GM12878 (cell line): ENCODE data around the gene CREBBP. TPM values are rescaled to one million over a fixed set of nuclear protein-coding genes. Genes with fewer than 3 reads are reported as not detected.

ENCODE experiments used
- CEBPB ChIP-seq, 2 experiments: fragments of 150-350 bp in 1 of 2; IDR thresholded peaks; 2 replicates each; pipeline ENCODE4 v1.6.1; 2012 to 2014; ENCODE audit warnings: low read depth in 2 of 2, low read length in 2 of 2, borderline replicate concordance in 1 of 2, inconsistent platforms in 1 of 2
- EGR1 ChIP-seq, 2 experiments: IDR thresholded peaks; 1 replicate in 1 of 2; 2 replicates in 1 of 2; pipeline ENCODE4 v1.6.1; 2011 to 2012; ENCODE audit warnings: low read depth in 2 of 2, low read length in 2 of 2, borderline replicate concordance in 1 of 2, mild to moderate bottlenecking in 1 of 2, moderate library complexity in 1 of 2
- IRF4 ChIP-seq: IDR thresholded peaks from 2 replicates; pipeline ENCODE4 v1.6.1; 2011; ENCODE audit warnings: low read depth, low read length
- NBN ChIP-seq: fragments of 450-650 bp; IDR thresholded peaks from 2 replicates; pipeline ENCODE4 v1.6.1; 2016
- NFXL1 ChIP-seq: fragments of 450-650 bp; IDR thresholded peaks from 2 replicates; pipeline ENCODE4 v1.6.1; 2017; ENCODE audit warnings: antibody characterized with exemption, mild to moderate bottlenecking, borderline replicate concordance
- RCOR1 ChIP-seq: conservative IDR thresholded peaks from 2 replicates; pipeline ENCODE4 v1.6.1; 2012; ENCODE audit warnings: low read depth, low read length, improper control_type of control experiment
- SP1 ChIP-seq: IDR thresholded peaks from one replicate; pipeline ENCODE4 v1.6.1; 2011; ENCODE audit warnings: low read depth, low read length
- ZSCAN29 ChIP-seq: fragments of 450-650 bp; IDR thresholded peaks from 2 replicates; pipeline ENCODE4 v1.6.1; 2017; ENCODE audit warnings: mild to moderate bottlenecking, moderate library complexity
- polyA plus RNA-seq, 11 experiments: library from polyadenylated mRNA; depleted of rRNA in 4 of 11; unstranded in 6 of 11; stranded (reverse) in 5 of 11; fragments of >200 nt; fragmentation: Nextera tagmentation in 4 of 11; fragmentation: Illumina TruSeq in 1 of 11; extraction: Ambion mirVana in 4 of 11; extraction: Trizol in 1 of 11; gene quantifications; 1 replicate in 1 of 11; 2 replicates in 10 of 11; pipeline versions ENCODE4 v1.2.1 to v1.2.3, GENCODE V29; 2011 to 2016; ENCODE audit warnings: inconsistent platforms in 2 of 11, missing spikeins in 2 of 11, low read depth in 1 of 11
- total RNA-seq, 4 experiments: library from RNA; depleted of rRNA in 3 of 4; stranded (reverse); fragments of >200 nt in 3 of 4; fragmentation: Illumina TruSeq in 1 of 4; extraction: Trizol in 1 of 4; gene quantifications; 2 replicates each; pipeline versions ENCODE4 v1.2.1 to v1.2.3, GENCODE V29; 2013 to 2021
- TF ChIP-seq, protein P1 (sequence below): fragments of 450-650 bp; IDR thresholded peaks from 2 replicates; pipeline ENCODE4 v1.6.1; 2017; ENCODE audit warnings: low read depth, mild to moderate bottlenecking, moderate library complexity
- TF ChIP-seq, protein P2 (sequence below): fragments of 450-650 bp; IDR thresholded peaks from 2 replicates; pipeline ENCODE4 v1.6.1; 2017; ENCODE audit warnings: mild to moderate bottlenecking, moderate library complexity
- TF ChIP-seq, protein P3 (sequence below): fragments of 450-650 bp; IDR thresholded peaks from 2 replicates; pipeline ENCODE4 v1.6.1; 2017; ENCODE audit warnings: mild to moderate bottlenecking
- TF ChIP-seq, protein P4 (sequence below): fragments of 450-650 bp; IDR thresholded peaks from 2 replicates; pipeline ENCODE4 v1.6.1; 2016; ENCODE audit warnings: mild to moderate bottlenecking, moderate library complexity, borderline replicate concordance
- TF ChIP-seq, protein P5 (sequence below): fragments of 450-650 bp; IDR thresholded peaks from 2 replicates; pipeline ENCODE4 v1.6.1; 2017; ENCODE audit warnings: antibody characterized with exemption, mild to moderate bottlenecking, moderate library complexity

The CREBBP gene
- total and polyA plus RNA-seq, 10 of the 15 experiments (the other 5 are each of a cell fraction or from before 2014, with no cell fraction given) = 3.4 to 32.7 (median 7.9) TPM

- TF ChIP-seq, protein P1, sequence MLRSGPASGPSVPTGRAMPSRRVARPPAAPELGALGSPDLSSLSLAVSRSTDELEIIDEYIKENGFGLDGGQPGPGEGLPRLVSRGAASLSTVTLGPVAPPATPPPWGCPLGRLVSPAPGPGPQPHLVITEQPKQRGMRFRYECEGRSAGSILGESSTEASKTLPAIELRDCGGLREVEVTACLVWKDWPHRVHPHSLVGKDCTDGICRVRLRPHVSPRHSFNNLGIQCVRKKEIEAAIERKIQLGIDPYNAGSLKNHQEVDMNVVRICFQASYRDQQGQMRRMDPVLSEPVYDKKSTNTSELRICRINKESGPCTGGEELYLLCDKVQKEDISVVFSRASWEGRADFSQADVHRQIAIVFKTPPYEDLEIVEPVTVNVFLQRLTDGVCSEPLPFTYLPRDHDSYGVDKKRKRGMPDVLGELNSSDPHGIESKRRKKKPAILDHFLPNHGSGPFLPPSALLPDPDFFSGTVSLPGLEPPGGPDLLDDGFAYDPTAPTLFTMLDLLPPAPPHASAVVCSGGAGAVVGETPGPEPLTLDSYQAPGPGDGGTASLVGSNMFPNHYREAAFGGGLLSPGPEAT = peak; percentile 41; the same call in 1 of the 2 replicates
- TF ChIP-seq EGR1 (IDR thresholded peaks at IDR 0.05; ENCODE audit: borderline replicate concordance in 1 of 2, low read depth in 2 of 2, low read length in 2 of 2) = peak in 1 of 2 experiments; percentile 69; a peak in 1 of 3 replicates
- TF ChIP-seq NBN = peak; percentile 18; the same call in 1 of the 2 replicates
- peak; percentile 64 for TF ChIP-seq SP1
- no peak for TF ChIP-seq RCOR1
- 0 out of 2 replicates have a peak, but pooled peaks have one; percentile 27 for TF ChIP-seq ZSCAN29
- TF ChIP-seq, protein P2, sequence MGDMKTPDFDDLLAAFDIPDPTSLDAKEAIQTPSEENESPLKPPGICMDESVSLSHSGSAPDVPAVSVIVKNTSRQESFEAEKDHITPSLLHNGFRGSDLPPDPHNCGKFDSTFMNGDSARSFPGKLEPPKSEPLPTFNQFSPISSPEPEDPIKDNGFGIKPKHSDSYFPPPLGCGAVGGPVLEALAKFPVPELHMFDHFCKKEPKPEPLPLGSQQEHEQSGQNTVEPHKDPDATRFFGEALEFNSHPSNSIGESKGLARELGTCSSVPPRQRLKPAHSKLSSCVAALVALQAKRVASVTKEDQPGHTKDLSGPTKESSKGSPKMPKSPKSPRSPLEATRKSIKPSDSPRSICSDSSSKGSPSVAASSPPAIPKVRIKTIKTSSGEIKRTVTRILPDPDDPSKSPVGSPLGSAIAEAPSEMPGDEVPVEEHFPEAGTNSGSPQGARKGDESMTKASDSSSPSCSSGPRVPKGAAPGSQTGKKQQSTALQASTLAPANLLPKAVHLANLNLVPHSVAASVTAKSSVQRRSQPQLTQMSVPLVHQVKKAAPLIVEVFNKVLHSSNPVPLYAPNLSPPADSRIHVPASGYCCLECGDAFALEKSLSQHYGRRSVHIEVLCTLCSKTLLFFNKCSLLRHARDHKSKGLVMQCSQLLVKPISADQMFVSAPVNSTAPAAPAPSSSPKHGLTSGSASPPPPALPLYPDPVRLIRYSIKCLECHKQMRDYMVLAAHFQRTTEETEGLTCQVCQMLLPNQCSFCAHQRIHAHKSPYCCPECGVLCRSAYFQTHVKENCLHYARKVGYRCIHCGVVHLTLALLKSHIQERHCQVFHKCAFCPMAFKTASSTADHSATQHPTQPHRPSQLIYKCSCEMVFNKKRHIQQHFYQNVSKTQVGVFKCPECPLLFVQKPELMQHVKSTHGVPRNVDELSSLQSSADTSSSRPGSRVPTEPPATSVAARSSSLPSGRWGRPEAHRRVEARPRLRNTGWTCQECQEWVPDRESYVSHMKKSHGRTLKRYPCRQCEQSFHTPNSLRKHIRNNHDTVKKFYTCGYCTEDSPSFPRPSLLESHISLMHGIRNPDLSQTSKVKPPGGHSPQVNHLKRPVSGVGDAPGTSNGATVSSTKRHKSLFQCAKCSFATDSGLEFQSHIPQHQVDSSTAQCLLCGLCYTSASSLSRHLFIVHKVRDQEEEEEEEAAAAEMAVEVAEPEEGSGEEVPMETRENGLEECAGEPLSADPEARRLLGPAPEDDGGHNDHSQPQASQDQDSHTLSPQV = peak; percentile 56; the same call in 1 of the 2 replicates
- no peak for TF ChIP-seq CEBPB (IDR thresholded peaks at IDR 0.05; ENCODE audit: borderline replicate concordance in 1 of 2, low read depth in 2 of 2, low read length in 2 of 2)
- 0 out of 2 replicates have a peak, but pooled peaks have one; percentile 43 for TF ChIP-seq NFXL1
- TF ChIP-seq, protein P3, sequence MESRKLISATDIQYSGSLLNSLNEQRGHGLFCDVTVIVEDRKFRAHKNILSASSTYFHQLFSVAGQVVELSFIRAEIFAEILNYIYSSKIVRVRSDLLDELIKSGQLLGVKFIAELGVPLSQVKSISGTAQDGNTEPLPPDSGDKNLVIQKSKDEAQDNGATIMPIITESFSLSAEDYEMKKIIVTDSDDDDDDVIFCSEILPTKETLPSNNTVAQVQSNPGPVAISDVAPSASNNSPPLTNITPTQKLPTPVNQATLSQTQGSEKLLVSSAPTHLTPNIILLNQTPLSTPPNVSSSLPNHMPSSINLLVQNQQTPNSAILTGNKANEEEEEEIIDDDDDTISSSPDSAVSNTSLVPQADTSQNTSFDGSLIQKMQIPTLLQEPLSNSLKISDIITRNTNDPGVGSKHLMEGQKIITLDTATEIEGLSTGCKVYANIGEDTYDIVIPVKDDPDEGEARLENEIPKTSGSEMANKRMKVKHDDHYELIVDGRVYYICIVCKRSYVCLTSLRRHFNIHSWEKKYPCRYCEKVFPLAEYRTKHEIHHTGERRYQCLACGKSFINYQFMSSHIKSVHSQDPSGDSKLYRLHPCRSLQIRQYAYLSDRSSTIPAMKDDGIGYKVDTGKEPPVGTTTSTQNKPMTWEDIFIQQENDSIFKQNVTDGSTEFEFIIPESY = 0 out of 2 replicates have a peak, but pooled peaks have one; percentile 18
- TF ChIP-seq, protein P4, sequence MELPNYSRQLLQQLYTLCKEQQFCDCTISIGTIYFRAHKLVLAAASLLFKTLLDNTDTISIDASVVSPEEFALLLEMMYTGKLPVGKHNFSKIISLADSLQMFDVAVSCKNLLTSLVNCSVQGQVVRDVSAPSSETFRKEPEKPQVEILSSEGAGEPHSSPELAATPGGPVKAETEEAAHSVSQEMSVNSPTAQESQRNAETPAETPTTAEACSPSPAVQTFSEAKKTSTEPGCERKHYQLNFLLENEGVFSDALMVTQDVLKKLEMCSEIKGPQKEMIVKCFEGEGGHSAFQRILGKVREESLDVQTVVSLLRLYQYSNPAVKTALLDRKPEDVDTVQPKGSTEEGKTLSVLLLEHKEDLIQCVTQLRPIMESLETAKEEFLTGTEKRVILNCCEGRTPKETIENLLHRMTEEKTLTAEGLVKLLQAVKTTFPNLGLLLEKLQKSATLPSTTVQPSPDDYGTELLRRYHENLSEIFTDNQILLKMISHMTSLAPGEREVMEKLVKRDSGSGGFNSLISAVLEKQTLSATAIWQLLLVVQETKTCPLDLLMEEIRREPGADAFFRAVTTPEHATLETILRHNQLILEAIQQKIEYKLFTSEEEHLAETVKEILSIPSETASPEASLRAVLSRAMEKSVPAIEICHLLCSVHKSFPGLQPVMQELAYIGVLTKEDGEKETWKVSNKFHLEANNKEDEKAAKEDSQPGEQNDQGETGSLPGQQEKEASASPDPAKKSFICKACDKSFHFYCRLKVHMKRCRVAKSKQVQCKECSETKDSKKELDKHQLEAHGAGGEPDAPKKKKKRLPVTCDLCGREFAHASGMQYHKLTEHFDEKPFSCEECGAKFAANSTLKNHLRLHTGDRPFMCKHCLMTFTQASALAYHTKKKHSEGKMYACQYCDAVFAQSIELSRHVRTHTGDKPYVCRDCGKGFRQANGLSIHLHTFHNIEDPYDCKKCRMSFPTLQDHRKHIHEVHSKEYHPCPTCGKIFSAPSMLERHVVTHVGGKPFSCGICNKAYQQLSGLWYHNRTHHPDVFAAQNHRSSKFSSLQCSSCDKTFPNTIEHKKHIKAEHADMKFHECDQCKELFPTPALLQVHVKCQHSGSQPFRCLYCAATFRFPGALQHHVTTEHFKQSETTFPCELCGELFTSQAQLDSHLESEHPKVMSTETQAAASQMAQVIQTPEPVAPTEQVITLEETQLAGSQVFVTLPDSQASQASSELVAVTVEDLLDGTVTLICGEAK = no peak
- TF ChIP-seq, protein P5, sequence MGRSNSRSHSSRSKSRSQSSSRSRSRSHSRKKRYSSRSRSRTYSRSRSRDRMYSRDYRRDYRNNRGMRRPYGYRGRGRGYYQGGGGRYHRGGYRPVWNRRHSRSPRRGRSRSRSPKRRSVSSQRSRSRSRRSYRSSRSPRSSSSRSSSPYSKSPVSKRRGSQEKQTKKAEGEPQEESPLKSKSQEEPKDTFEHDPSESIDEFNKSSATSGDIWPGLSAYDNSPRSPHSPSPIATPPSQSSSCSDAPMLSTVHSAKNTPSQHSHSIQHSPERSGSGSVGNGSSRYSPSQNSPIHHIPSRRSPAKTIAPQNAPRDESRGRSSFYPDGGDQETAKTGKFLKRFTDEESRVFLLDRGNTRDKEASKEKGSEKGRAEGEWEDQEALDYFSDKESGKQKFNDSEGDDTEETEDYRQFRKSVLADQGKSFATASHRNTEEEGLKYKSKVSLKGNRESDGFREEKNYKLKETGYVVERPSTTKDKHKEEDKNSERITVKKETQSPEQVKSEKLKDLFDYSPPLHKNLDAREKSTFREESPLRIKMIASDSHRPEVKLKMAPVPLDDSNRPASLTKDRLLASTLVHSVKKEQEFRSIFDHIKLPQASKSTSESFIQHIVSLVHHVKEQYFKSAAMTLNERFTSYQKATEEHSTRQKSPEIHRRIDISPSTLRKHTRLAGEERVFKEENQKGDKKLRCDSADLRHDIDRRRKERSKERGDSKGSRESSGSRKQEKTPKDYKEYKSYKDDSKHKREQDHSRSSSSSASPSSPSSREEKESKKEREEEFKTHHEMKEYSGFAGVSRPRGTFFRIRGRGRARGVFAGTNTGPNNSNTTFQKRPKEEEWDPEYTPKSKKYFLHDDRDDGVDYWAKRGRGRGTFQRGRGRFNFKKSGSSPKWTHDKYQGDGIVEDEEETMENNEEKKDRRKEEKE = no peak
- no peak for TF ChIP-seq IRF4
Observed at GRCh38 chr16:3717235-3718018, 163.1 kb downstream of the CREBBP start, which contains the start of gene TRAP1 (continued).
